HCT116 (cell line): ENCODE data around the gene ST7L. TPM values are rescaled to one million over a fixed set of nuclear protein-coding genes. Genes with fewer than 3 reads are reported as not detected.

Experiments used
- ATAC-seq: fragments of 200-7000 bp; cut with Tn5 transposase; 2 replicates; pipeline ENCODE4 v1.9.1; 2020; ENCODE audit warnings: mild to moderate bottlenecking, moderate library complexity
- BruUV-seq: library from RNA; stranded (reverse); fragments of 400-500 nt; replicated peaks from 2 replicates; lab custom pipeline; 2021; lab: Mats Ljungman, UMichigan
- CTCF ChIA-PET: fragments of 300-600 bp; sonication (Branson Sonifier 250); formaldehyde crosslinking; loops from one replicate; lab custom pipeline; 2021; ENCODE audit warnings: antibody characterized with exemption; lab: Charles Lee
- POLR2A ChIA-PET: fragments of 300-600, 350-600 bp; sonication (Branson Sonifier 250); formaldehyde crosslinking; loops from one replicate; lab custom pipeline; 2021; ENCODE audit warnings: antibody characterized with exemption; lab: Charles Lee
- RAD21 ChIA-PET, 2 experiments: fragments of 300-600 bp; sonication (Branson Sonifier 250); formaldehyde crosslinking; loops; one replicate each; lab custom pipeline; 2023; ENCODE audit warnings: low total read pairs in 2 of 2; ENCODE audit not compliant: uncharacterized antibody in 2 of 2, unreplicated experiment in 2 of 2, low non-redundant PET in 1 of 2; lab: Charles Lee
- DNase-seq: peaks from one replicate; pipeline ENCODE4 v3.0.0-alpha.2; 2010; ENCODE audit warnings: low read depth, low spot score
- H2AFZ ChIP-seq: fragments of 200-600 bp; shearing (Covaris generic), sonication (generic); 2 replicates; pipeline ENCODE4 v1.6.1; 2017; ENCODE audit warnings: low read depth, mixed run types, mixed read lengths, antibody characterized with exemption, low read length; ENCODE audit not compliant: poor library complexity, severe bottlenecking
- H3K27ac ChIP-seq: 2 replicates; pipeline ENCODE4 v1.5.1; 2012; ENCODE audit warnings: low read depth, low read length
- H3K27me3 ChIP-seq: fragments of 200-600 bp; sonication (generic); 2 replicates; pipeline ENCODE4 v1.6.1; 2016; ENCODE audit warnings: mixed run types, low read length, mixed read lengths; ENCODE audit not compliant: insufficient read depth
- H3K36me3 ChIP-seq, 2 experiments: fragments of 200-500 bp in 1 of 2; fragments of 200-600 bp in 1 of 2; sonication (Bioruptor generic) in 1 of 2; sonication (generic) in 1 of 2; 2 replicates each; pipeline versions ENCODE4 v1.5.1 to v1.6.1; 2014 to 2016; ENCODE audit warnings: low read length in 2 of 2, inconsistent platforms in 1 of 2, mixed read lengths in 1 of 2, mixed run types in 1 of 2; ENCODE audit not compliant: insufficient read depth in 2 of 2, control insufficient read depth in 1 of 2
- H3K4me1 ChIP-seq, 2 experiments: fragments of 200-600 bp in 1 of 2; sonication (generic) in 1 of 2; 2 replicates each; pipeline versions ENCODE4 v1.5.1 to v1.6.1; 2012 to 2017; ENCODE audit warnings: low read length in 2 of 2, inconsistent platforms in 1 of 2, mild to moderate bottlenecking in 1 of 2, mixed read lengths in 1 of 2, mixed run types in 1 of 2, moderate library complexity in 1 of 2; ENCODE audit not compliant: insufficient read depth in 2 of 2, control insufficient read depth in 1 of 2
- H3K4me2 ChIP-seq: fragments of 200-600 bp; sonication (generic); 2 replicates; pipeline ENCODE4 v1.6.1; 2017; ENCODE audit warnings: mixed run types, low read length, mixed read lengths
- H3K4me3 ChIP-seq, 2 experiments: fragments of 200-600 bp in 1 of 2; sonication (generic) in 1 of 2; replicated peaks in 1 of 2; 2 replicates each; pipeline ENCODE4 v1.5.1; 2011 to 2016; ENCODE audit warnings: low read length in 2 of 2, control low read depth in 1 of 2, low read depth in 1 of 2, mild to moderate bottlenecking in 1 of 2, mixed read lengths in 1 of 2, mixed run types in 1 of 2
- H3K79me2 ChIP-seq: fragments of 200-600 bp; sonication (generic); 2 replicates; pipeline ENCODE4 v1.6.1; 2017; ENCODE audit warnings: mild to moderate bottlenecking, mixed run types, low read length, moderate library complexity, mixed read lengths; ENCODE audit not compliant: insufficient read depth
- H3K9ac ChIP-seq: fragments of 200-600 bp; sonication (generic); 2 replicates; pipeline ENCODE4 v1.6.1; 2016; ENCODE audit warnings: low read length, mixed read lengths
- H3K9me2 ChIP-seq: fragments of 200-600 bp; sonication (generic), shearing (Covaris generic); 2 replicates; pipeline ENCODE4 v1.6.1; 2017; ENCODE audit warnings: mixed run types, mild to moderate bottlenecking, moderate library complexity; ENCODE audit not compliant: insufficient read depth
- H3K9me3 ChIP-seq, 2 experiments: fragments of 200-500 bp in 1 of 2; fragments of 200-600 bp in 1 of 2; sonication (Bioruptor generic) in 1 of 2; sonication (generic) in 1 of 2; 2 replicates each; pipeline ENCODE4 v1.6.1; 2014 to 2017; ENCODE audit warnings: low read length in 2 of 2, mixed read lengths in 2 of 2, inconsistent platforms in 1 of 2, low read depth in 1 of 2, mild to moderate bottlenecking in 1 of 2, mixed run types in 1 of 2, moderate library complexity in 1 of 2; ENCODE audit not compliant: control insufficient read depth in 1 of 2, insufficient read depth in 1 of 2
- H4K20me1 ChIP-seq: fragments of 200-600 bp; sonication (generic), shearing (Covaris generic); 2 replicates; pipeline ENCODE4 v1.6.1; 2017; ENCODE audit warnings: mixed run types, mild to moderate bottlenecking, moderate library complexity; ENCODE audit not compliant: insufficient read depth
- CTCF ChIP-seq, 3 experiments: fragments of 200-600 bp in 1 of 3; sonication (generic) in 1 of 3; IDR thresholded peaks in 2 of 3; conservative IDR thresholded peaks in 1 of 3; 2 replicates each; pipeline ENCODE4 v1.5.1; 2012 to 2017; ENCODE audit warnings: low read depth in 2 of 3, low read length in 2 of 3, antibody characterized with exemption in 1 of 3, borderline replicate concordance in 1 of 3, control low read depth in 1 of 3, mild to moderate bottlenecking in 1 of 3, mixed read lengths in 1 of 3, mixed run types in 1 of 3, moderate library complexity in 1 of 3; ENCODE audit not compliant: insufficient read depth in 1 of 3
- JUND ChIP-seq: IDR thresholded peaks from 2 replicates; pipeline ENCODE4 v1.6.1; 2012
- RAD21 ChIP-seq: IDR thresholded peaks from 2 replicates; pipeline ENCODE4 v1.6.1; 2012; ENCODE audit warnings: low read depth, mild to moderate bottlenecking
- SIN3A ChIP-seq: IDR thresholded peaks from 2 replicates; pipeline ENCODE4 v1.6.1; 2012; ENCODE audit warnings: low read depth
- TCF7L2 ChIP-seq: IDR thresholded peaks from 2 replicates; pipeline ENCODE4 v1.7.0; 2011; ENCODE audit warnings: borderline replicate concordance, inconsistent platforms; ENCODE audit not compliant: insufficient read depth, insufficient read length; ENCODE audit errors: extremely low read depth
- YY1 ChIP-seq: IDR thresholded peaks from 2 replicates; pipeline ENCODE4 v1.6.1; 2011; ENCODE audit warnings: low read length, low read depth, moderate library complexity, mild to moderate bottlenecking; ENCODE audit not compliant: insufficient replicate concordance; ENCODE audit errors: extremely low read depth
- ZBTB33 ChIP-seq: IDR thresholded peaks from 2 replicates; pipeline ENCODE4 v1.6.1; 2011; ENCODE audit warnings: mild to moderate bottlenecking, low read length, moderate library complexity; ENCODE audit not compliant: insufficient replicate concordance; ENCODE audit errors: extremely low read depth
- intact Hi-C: fragments of 100-400 bp; cut with micrococcal nuclease; formaldehyde crosslinking; loops from 2 replicates; pipeline ENCODE4 v1.10.0; 2022
- total RNA-seq: library from RNA; stranded (reverse); gene quantifications from one replicate; pipeline ENCODE4 v1.2.1, GENCODE V29; 2021; ENCODE audit not compliant: unreplicated experiment
- TF ChIP-seq, protein P1 (sequence below): IDR thresholded peaks from 2 replicates; pipeline ENCODE4 v1.6.1; 2012
- TF ChIP-seq, protein P2 (sequence below): IDR thresholded peaks from 2 replicates; pipeline ENCODE4 v1.6.1; 2012; ENCODE audit warnings: low read depth

ST7L gene
- total RNA-seq, 1 experiment from 2014 or later = 19.9 TPM

GRCh38 chr1:112666946-112667345 is 48.0 kb upstream of the ST7L start:
- peaks cover 28 to 45% of the 10 kb centered on the region in 2 experiments for H3K36me3 ChIP-seq
- H3K4me1 ChIP-seq = no peaks in the 10 kb centered on the region
- RAD21 ChIA-PET = no interaction called here
- no peaks in the 10 kb centered on the region for H3K27me3 ChIP-seq
- H3K9me2 ChIP-seq = no peaks in the 10 kb centered on the region
- no peak overlapping the region for H3K4me3 ChIP-seq
- no peaks in the 10 kb centered on the region for H4K20me1 ChIP-seq
- DNase-seq = no peak
- TF ChIP-seq, protein P1, sequence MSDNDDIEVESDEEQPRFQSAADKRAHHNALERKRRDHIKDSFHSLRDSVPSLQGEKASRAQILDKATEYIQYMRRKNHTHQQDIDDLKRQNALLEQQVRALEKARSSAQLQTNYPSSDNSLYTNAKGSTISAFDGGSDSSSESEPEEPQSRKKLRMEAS = no peak
- TF ChIP-seq SIN3A (no peak), YY1 (no peak), JUND (no peak), TCF7L2 (no peak), RAD21 (no peak), ZBTB33 (no peak), CTCF (IDR thresholded peaks at IDR 0.05 in 2 of 3, conservative IDR thresholded peaks at IDR 0.05 in 1 of 3; ENCODE audit: borderline replicate concordance in 1 of 3, insufficient read depth in 1 of 3, low read depth in 2 of 3, low read length in 2 of 3) (no peak)
- TF ChIP-seq, protein P2, sequence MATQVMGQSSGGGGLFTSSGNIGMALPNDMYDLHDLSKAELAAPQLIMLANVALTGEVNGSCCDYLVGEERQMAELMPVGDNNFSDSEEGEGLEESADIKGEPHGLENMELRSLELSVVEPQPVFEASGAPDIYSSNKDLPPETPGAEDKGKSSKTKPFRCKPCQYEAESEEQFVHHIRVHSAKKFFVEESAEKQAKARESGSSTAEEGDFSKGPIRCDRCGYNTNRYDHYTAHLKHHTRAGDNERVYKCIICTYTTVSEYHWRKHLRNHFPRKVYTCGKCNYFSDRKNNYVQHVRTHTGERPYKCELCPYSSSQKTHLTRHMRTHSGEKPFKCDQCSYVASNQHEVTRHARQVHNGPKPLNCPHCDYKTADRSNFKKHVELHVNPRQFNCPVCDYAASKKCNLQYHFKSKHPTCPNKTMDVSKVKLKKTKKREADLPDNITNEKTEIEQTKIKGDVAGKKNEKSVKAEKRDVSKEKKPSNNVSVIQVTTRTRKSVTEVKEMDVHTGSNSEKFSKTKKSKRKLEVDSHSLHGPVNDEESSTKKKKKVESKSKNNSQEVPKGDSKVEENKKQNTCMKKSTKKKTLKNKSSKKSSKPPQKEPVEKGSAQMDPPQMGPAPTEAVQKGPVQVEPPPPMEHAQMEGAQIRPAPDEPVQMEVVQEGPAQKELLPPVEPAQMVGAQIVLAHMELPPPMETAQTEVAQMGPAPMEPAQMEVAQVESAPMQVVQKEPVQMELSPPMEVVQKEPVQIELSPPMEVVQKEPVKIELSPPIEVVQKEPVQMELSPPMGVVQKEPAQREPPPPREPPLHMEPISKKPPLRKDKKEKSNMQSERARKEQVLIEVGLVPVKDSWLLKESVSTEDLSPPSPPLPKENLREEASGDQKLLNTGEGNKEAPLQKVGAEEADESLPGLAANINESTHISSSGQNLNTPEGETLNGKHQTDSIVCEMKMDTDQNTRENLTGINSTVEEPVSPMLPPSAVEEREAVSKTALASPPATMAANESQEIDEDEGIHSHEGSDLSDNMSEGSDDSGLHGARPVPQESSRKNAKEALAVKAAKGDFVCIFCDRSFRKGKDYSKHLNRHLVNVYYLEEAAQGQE = no peak
- TF ChIP-seq, all 23 proteins: peak for 0
- Histone ChIP-seq H3K9me3 (no peaks in the 10 kb centered on the region), H3K4me2 (no peak overlapping the region), H3K79me2 (no peaks in the 10 kb centered on the region), H3K27ac (no peak overlapping the region), H2AFZ (no peak overlapping the region), H3K9ac (no peak overlapping the region)
- ATAC-seq = no peak
- no TSS peak for BruUV-seq
- CTCF ChIA-PET = no interaction called here
- POLR2A ChIA-PET = no interaction called here
- intact Hi-C loops = no loop called here
